Chondrocyte (in vitro differentiated cells): ENCODE measurements around the gene RBM17. TPM values are rescaled to one million over a fixed set of nuclear protein-coding genes. Genes with fewer than 3 reads are reported as not detected.

Source experiments
- DNase-seq: peaks from one replicate; pipeline ENCODE4 v3.0.0; 2021; ENCODE audit warnings: mixed read lengths, low spot score
- H3K27ac Mint-ChIP-seq: one replicate; pipeline ENCODE4 v1.8.0; 2021; ENCODE audit warnings: mild to moderate bottlenecking, moderate library complexity, mixed read lengths; ENCODE audit not compliant: unreplicated experiment
- H3K27me3 Mint-ChIP-seq: 2 replicates; pipeline ENCODE4 v1.8.0; 2021; ENCODE audit warnings: low read depth, mixed read lengths
- H3K36me3 Mint-ChIP-seq: 2 replicates; pipeline ENCODE4 v1.8.0; 2021; ENCODE audit warnings: low read depth, mixed read lengths
- H3K4me1 Mint-ChIP-seq: 2 replicates; pipeline ENCODE4 v1.8.0; 2021; ENCODE audit warnings: low read depth, mild to moderate bottlenecking, mixed read lengths
- H3K4me3 Mint-ChIP-seq: one replicate; pipeline ENCODE4 v1.8.0; 2021; ENCODE audit warnings: mild to moderate bottlenecking, moderate library complexity, mixed read lengths; ENCODE audit not compliant: unreplicated experiment
- H3K9me3 Mint-ChIP-seq: 2 replicates; pipeline ENCODE4 v1.8.0; 2021; ENCODE audit warnings: low read depth, mixed read lengths
- CTCF ChIP-seq: fragments of 200-600 bp; sonication (generic); IDR thresholded peaks from 2 replicates; pipeline ENCODE4 v1.5.0; 2021; ENCODE audit warnings: antibody characterized with exemption, mild to moderate bottlenecking, moderate library complexity
- total RNA-seq: library from RNA; stranded (reverse); gene quantifications from 3 replicates; pipeline ENCODE4 v1.2.1, GENCODE V29; 2021

The RBM17 gene
- total RNA-seq, 1 donor from 2014 or later = 59.0 TPM

DNA sequence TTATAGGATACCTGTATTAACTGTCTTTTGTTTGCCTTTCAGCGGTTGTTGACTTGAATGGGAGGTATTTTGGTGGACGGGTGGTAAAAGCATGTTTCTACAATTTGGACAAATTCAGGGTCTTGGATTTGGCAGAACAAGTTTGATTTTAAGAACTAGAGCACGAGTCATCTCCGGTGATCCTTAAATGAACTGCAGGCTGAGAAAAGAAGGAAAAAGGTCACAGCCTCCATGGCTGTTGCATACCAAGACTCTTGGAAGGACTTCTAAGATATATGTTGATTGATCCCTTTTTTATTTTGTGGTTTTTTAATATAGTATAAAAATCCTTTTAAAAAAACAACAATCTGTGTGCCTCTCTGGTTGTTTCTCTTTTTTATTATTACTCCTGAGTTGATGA, 26.6 kb downstream of the RBM17 start:
- H3K4me1 Mint-ChIP-seq = peaks cover 16% of the 10 kb centered on the region
- no peak for TF ChIP-seq CTCF
- no peaks in the 10 kb centered on the region for H3K9me3 Mint-ChIP-seq
- H3K36me3 Mint-ChIP-seq = peaks cover 28% of the 10 kb centered on the region
- no peak for DNase-seq
- H3K4me3 Mint-ChIP-seq = no peak overlapping the region
- peak overlapping the region; percentile 39 for H3K27ac Mint-ChIP-seq
- H3K27me3 Mint-ChIP-seq = no peaks in the 10 kb centered on the region

DNA sequence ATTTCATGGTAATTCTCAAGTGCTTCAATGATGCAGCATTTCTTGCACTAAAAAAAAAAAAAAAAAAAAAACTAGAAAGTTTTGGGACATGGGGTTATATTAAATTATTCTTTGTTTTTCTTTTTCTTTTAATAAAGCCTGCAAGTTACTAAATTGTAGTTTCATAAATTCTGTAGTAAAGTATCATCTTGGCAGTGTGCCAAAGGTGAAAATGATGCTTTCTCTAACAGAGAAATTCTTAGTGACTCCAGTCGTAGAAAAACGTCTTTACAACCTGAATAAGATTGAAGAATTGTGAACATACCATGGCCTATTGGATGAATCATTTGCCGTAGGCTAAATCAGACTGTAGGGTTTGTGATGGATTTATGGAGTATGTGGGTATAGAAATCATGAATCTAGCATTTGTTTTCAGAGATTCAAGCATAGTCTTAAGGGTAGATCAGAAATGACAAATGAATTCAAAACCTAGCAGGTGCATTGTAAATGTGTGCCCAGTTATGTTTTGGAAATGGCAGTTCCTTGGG, 27.1 kb downstream of the RBM17 start:
- Mint-ChIP-seq H3K4me3 (no peak overlapping the region), H3K9me3 (no peaks in the 10 kb centered on the region), H3K4me1 (peaks cover 16% of the 10 kb centered on the region), H3K27me3 (no peaks in the 10 kb centered on the region), H3K36me3 (peaks cover 24% of the 10 kb centered on the region), H3K27ac (peak overlapping the region; percentile 39)
- no peak for DNase-seq
- TF ChIP-seq CTCF = no peak

GRCh38 chr10:6116806-6117205, 28.0 kb downstream of the RBM17 start:
- H3K36me3 Mint-ChIP-seq = peaks cover 24% of the 10 kb centered on the region
- no peak overlapping the region for H3K27ac Mint-ChIP-seq
- H3K27me3 Mint-ChIP-seq = no peaks in the 10 kb centered on the region
- no peaks in the 10 kb centered on the region for H3K9me3 Mint-ChIP-seq
- peaks cover 16% of the 10 kb centered on the region for H3K4me1 Mint-ChIP-seq
- no peak overlapping the region for H3K4me3 Mint-ChIP-seq
- TF ChIP-seq CTCF = no peak
- no peak for DNase-seq

DNA sequence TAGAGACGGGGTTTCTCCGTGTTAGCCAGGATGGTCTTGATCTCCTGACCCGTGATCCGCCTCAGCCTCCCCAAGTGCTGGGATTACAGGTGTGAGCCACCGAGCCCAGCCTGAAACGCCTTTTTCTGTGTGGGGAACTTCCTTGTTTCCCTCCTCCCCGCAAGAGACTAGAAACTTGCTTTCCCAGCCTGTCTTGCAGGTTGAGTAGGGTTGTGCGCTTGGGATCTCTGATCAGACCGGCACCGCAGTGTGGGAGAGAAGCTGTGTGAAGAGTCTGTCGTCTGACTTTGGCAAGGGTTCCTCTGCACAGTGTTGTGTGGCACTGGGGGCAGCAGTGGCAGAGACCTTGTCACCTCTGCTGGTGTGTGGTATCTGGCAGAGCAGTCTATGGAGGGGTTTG, 28.9 kb downstream of the RBM17 start:
- no peak overlapping the region for H3K27ac Mint-ChIP-seq
- no peak for DNase-seq
- H3K4me1 Mint-ChIP-seq = peaks cover 16% of the 10 kb centered on the region
- H3K36me3 Mint-ChIP-seq = peaks cover 17% of the 10 kb centered on the region
- no peak overlapping the region for H3K4me3 Mint-ChIP-seq
- no peaks in the 10 kb centered on the region for H3K9me3 Mint-ChIP-seq
- no peak for TF ChIP-seq CTCF
- no peaks in the 10 kb centered on the region for H3K27me3 Mint-ChIP-seq

DNA sequence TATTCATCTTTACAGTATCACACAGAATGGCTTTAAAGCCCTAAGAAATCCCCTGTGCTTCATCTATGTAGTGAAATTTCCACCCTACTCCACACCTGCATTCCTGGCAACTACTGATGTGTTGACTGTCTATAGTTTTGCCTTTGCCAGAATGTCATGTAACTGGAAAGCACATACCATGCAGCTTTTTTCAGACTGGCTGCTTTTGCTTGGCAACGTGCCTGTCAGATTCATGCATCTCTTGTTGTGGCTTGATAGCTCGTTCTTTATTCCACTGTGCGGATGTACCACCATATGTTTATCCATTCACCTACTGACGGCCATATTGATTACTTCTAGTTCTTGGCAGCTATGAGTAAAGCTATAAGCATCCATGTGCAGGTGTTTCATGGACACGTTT, 30.6 kb downstream of the RBM17 start:
- Mint-ChIP-seq H3K27ac (no peak overlapping the region), H3K9me3 (no peaks in the 10 kb centered on the region), H3K4me1 (peaks cover 21% of the 10 kb centered on the region), H3K27me3 (no peaks in the 10 kb centered on the region), H3K4me3 (no peak overlapping the region), H3K36me3 (peaks cover 8% of the 10 kb centered on the region)
- DNase-seq = no peak
- TF ChIP-seq CTCF = no peak
